Measurements from ENCODE around the gene ZNF804B.

Gene ZNF804B

DNA sequence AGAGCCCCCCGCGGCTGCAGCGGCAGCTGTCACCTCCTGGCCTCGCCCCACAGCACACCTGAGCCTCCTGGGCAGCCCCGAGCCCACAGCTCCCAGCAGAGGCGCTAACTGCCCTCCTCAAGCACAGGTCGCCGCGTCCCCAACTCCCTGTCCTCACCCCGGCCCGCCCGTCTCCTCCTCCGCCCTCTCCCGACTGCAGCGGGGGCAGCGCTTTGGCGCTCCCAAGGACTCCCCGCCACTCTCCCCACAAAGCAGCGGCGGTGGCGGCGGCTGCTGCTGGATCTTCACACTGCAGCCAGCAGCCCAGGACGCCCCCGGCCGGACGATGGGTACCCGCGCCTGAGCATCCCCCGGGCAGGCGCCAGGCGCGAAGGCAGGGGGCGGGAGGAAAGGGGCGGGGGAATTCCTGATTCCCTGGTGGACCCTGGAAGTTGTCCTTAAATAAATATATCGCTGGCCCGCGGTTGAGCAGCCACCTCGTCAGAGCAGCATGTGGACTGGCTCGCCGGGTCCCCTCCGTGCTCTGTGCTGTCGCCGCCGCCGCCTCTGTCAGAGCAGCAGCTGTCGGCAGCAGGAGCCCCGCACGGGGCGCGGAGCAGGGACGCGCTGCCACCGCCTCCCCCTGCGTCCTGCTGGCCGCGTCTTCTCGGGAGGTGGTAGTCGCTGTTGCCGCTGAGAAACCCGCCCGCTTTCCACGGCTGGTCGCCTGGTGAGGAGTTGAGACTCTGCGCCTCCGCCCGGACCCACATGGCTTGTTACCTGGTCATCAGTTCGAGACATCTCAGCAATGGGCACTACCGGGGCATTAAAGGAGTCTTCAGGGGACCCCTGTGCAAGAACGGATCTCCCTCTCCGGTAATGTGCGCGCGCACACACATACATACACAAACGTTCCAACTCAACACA is at the start of gene ZNF804B:
TSS of gene ZNF804B (plus strand) at position 471 of the 906 bp plus-strand sequence. CDS start at position 748, 277 bp downstream.
- no peak within 1 kb of the TSS for H3K9ac ChIP-seq (ENCODE audit: low read depth in 1 of 2, low read length in 2 of 2)
- H3K4me1 ChIP-seq (ENCODE audit: control insufficient read depth in 1 of 2, insufficient read depth in 2 of 2, low read length in 2 of 2) = no peaks in the 10 kb centered on the region
- H3K27ac ChIP-seq (ENCODE audit: low read depth, low read length) = no peak within 1 kb of the TSS
- no peaks in the 10 kb centered on the region for H3K36me3 ChIP-seq (ENCODE audit: control insufficient read depth in 1 of 2, insufficient read depth in 2 of 2, low read length in 2 of 2)
- H3K27me3 ChIP-seq (ENCODE audit: control insufficient read depth in 1 of 2, insufficient read depth in 2 of 2, low read length in 2 of 2) = peaks cover 14 to 34% of the 10 kb centered on the region in 2 donors
- H3K9me3 ChIP-seq (ENCODE audit: control insufficient read depth in 1 of 2, low read length in 2 of 2) = no peaks in the 10 kb centered on the region
- H3K4me3 ChIP-seq (ENCODE audit: low read depth in 1 of 2, low read length in 2 of 2) = peak within 1 kb of the TSS in 1 of 2 donors; percentile 8

DNA sequence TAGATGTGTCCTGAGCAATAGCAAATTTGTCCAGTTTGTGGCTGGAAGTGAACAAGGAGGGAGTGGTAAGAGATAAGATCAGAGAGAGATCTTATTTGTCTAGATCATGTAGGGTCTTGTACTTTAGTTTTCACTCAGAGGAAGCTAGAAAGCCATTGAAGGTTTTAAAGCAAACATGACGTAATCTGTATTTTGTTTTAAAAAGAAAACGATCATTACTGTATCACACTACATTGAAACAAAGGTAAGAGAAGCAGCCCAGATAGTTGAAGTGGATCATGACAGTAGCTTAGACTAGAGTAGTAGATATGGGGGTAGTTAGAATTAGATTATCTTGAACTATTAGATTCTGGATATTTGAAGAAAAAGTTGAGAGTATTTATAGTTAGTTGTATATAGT is 23.6 kb upstream of the ZNF804B start:
- Histone ChIP-seq H3K9me3 (ENCODE audit: control insufficient read depth in 1 of 2, low read length in 2 of 2) (no peaks in the 10 kb centered on the region), H3K4me1 (ENCODE audit: control insufficient read depth in 1 of 2, insufficient read depth in 2 of 2, low read length in 2 of 2) (no peaks in the 10 kb centered on the region), H3K9ac (ENCODE audit: low read depth in 1 of 2, low read length in 2 of 2) (no peak overlapping the region), H3K4me3 (ENCODE audit: low read depth in 1 of 2, low read length in 2 of 2) (no peak overlapping the region), H3K27ac (ENCODE audit: low read depth, low read length) (no peak overlapping the region), H3K36me3 (ENCODE audit: control insufficient read depth in 1 of 2, insufficient read depth in 2 of 2, low read length in 2 of 2) (no peaks in the 10 kb centered on the region), H3K27me3 (ENCODE audit: control insufficient read depth in 1 of 2, insufficient read depth in 2 of 2, low read length in 2 of 2) (no peaks in the 10 kb centered on the region)

DNA sequence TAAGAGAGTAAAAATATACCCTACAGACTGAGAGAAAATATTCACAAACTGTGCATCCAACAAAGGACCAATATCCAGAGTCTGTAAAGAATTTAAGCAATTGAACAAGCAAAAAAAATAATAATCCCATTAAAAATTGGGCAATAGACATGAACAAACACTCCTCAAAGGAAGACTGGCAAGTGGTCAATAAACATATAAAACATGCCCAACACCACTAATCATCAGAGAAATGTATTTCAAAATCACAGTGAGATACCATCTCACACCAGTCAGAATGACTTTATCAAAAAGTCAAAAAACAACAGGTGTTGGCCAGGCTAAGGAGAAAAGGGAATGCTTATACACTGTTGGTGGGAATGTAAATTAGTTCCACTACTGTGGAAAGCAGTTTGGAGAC is 21.9 kb upstream of the ZNF804B start:
- no peaks in the 10 kb centered on the region for H3K9me3 ChIP-seq (ENCODE audit: control insufficient read depth in 1 of 2, low read length in 2 of 2)
- no peaks in the 10 kb centered on the region for H3K4me1 ChIP-seq (ENCODE audit: control insufficient read depth in 1 of 2, insufficient read depth in 2 of 2, low read length in 2 of 2)
- H3K4me3 ChIP-seq (ENCODE audit: low read depth in 1 of 2, low read length in 2 of 2) = no peak overlapping the region
- no peak overlapping the region for H3K9ac ChIP-seq (ENCODE audit: low read depth in 1 of 2, low read length in 2 of 2)
- H3K36me3 ChIP-seq (ENCODE audit: control insufficient read depth in 1 of 2, insufficient read depth in 2 of 2, low read length in 2 of 2) = no peaks in the 10 kb centered on the region
- H3K27ac ChIP-seq (ENCODE audit: low read depth, low read length) = no peak overlapping the region
- no peaks in the 10 kb centered on the region for H3K27me3 ChIP-seq (ENCODE audit: control insufficient read depth in 1 of 2, insufficient read depth in 2 of 2, low read length in 2 of 2)

DNA sequence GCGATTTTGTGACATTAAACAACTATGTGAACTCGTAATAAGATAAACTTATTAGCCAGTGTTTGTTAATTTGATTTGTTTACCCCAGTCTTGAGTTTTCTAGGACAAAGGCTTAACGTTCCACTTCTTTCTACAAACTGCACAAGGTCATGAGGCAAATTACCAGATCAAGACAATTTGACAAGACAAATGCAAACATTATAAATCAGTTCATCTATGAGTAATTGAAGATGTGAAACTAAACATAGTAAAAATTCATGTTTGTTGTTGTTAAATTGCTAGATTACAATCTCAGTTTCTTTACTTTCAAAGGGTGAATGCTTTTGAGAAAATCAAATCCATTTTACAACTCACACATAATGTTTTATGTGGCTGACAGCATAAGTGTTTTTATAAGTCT is 13.4 kb upstream of the ZNF804B start:
- Histone ChIP-seq H3K27me3 (ENCODE audit: control insufficient read depth in 1 of 2, insufficient read depth in 2 of 2, low read length in 2 of 2) (no peaks in the 10 kb centered on the region), H3K27ac (ENCODE audit: low read depth, low read length) (no peak overlapping the region), H3K4me3 (ENCODE audit: low read depth in 1 of 2, low read length in 2 of 2) (no peak overlapping the region), H3K36me3 (ENCODE audit: control insufficient read depth in 1 of 2, insufficient read depth in 2 of 2, low read length in 2 of 2) (no peaks in the 10 kb centered on the region), H3K9me3 (ENCODE audit: control insufficient read depth in 1 of 2, low read length in 2 of 2) (no peaks in the 10 kb centered on the region), H3K9ac (ENCODE audit: low read depth in 1 of 2, low read length in 2 of 2) (no peak overlapping the region), H3K4me1 (ENCODE audit: control insufficient read depth in 1 of 2, insufficient read depth in 2 of 2, low read length in 2 of 2) (no peaks in the 10 kb centered on the region)

DNA sequence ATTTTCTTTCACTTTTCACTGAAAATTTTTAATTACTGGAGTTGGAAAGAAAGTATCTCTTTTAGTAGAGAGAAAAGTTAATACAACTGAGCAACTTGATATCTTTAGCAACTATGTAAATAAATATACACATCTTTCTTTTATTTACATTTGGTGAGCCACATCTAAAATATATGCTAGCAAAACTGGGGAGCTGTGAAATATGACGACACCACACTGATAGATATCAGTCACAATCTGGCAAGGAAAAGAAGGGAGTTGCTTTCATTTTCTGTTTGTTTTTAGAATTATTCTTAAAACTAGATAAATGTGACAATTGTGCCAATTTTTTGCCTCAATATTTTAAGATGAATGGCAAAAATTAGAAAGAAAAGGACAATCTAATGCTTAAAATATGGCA is 2.7 kb upstream of the ZNF804B start:
- Histone ChIP-seq H3K4me1 (ENCODE audit: control insufficient read depth in 1 of 2, insufficient read depth in 2 of 2, low read length in 2 of 2) (no peaks in the 10 kb centered on the region), H3K4me3 (ENCODE audit: low read depth in 1 of 2, low read length in 2 of 2) (no peak overlapping the region), H3K27ac (ENCODE audit: low read depth, low read length) (no peak overlapping the region), H3K9me3 (ENCODE audit: control insufficient read depth in 1 of 2, low read length in 2 of 2) (no peaks in the 10 kb centered on the region), H3K36me3 (ENCODE audit: control insufficient read depth in 1 of 2, insufficient read depth in 2 of 2, low read length in 2 of 2) (no peaks in the 10 kb centered on the region), H3K9ac (ENCODE audit: low read depth in 1 of 2, low read length in 2 of 2) (no peak overlapping the region), H3K27me3 (ENCODE audit: control insufficient read depth in 1 of 2, insufficient read depth in 2 of 2, low read length in 2 of 2) (peaks cover 14 to 33% of the 10 kb centered on the region in 2 donors)

DNA sequence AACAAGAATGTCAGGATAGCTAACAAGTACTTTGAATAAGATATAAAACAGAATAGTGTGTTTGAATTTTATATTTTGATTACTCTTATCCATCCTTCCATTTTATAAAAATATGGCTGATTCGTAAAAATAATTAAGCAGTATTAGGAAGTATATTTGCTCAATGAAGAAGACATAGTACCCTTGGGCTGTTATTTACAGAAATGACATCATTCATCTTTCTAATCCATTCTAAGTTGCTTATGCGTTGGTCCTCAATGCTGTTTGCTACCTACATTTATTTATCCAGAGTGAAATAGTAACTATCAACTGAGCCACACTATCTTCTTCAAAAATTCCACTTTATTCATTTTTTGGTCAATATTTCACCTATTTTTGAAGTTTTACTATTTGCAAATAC is 2.1 kb upstream of the ZNF804B start:
- no peaks in the 10 kb centered on the region for H3K4me1 ChIP-seq (ENCODE audit: control insufficient read depth in 1 of 2, insufficient read depth in 2 of 2, low read length in 2 of 2)
- H3K36me3 ChIP-seq (ENCODE audit: control insufficient read depth in 1 of 2, insufficient read depth in 2 of 2, low read length in 2 of 2) = no peaks in the 10 kb centered on the region
- H3K9ac ChIP-seq (ENCODE audit: low read depth in 1 of 2, low read length in 2 of 2) = no peak overlapping the region
- H3K27ac ChIP-seq (ENCODE audit: low read depth, low read length) = no peak overlapping the region
- H3K9me3 ChIP-seq (ENCODE audit: control insufficient read depth in 1 of 2, low read length in 2 of 2) = no peaks in the 10 kb centered on the region
- no peak overlapping the region for H3K4me3 ChIP-seq (ENCODE audit: low read depth in 1 of 2, low read length in 2 of 2)
- H3K27me3 ChIP-seq (ENCODE audit: control insufficient read depth in 1 of 2, insufficient read depth in 2 of 2, low read length in 2 of 2) = peaks cover 14 to 34% of the 10 kb centered on the region in 2 donors

DNA sequence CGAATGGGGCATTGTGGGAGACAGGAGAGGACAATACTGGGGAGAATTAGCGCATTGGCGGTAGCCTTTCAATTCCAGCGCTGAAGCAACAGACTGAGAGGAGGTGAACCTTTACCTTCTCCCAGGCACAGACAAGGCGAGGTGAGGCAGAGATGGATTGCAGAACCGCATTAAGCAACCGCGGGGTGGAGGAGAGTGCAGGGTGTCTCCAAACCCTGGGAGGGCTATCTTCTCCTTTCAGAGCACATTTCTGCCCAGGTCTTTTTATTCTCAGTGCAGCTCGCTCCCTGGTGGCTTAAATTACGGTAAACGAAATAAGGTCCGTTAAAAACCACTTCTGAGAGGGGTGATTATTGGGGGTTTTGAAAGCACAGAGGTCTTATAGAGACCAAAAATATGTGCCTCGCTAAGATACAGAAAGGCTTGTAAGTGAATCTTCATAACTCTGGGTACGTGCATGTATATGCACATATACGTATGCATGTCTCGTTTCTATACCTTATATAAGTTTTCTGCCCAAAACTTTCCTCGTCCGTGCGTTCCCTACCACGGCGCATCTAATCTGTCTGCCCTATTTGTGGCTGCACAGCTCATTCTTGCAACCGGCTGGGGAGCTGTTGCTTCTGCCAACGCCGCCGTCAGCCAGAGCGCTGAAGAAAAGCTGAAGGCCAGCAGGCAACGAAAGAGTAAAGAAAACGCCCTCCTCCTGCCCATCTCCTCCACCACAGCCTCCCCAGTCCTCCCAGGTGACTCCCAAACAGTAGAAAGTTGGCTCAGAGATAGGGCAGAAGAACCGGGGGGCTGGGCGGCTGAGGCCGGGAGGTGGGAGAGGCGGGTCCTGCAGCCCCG is 895 bp upstream of the ZNF804B start:
- no peaks in the 10 kb centered on the region for H3K36me3 ChIP-seq (ENCODE audit: control insufficient read depth in 1 of 2, insufficient read depth in 2 of 2, low read length in 2 of 2)
- H3K9ac ChIP-seq (ENCODE audit: low read depth in 1 of 2, low read length in 2 of 2) = no peak overlapping the region
- H3K4me1 ChIP-seq (ENCODE audit: control insufficient read depth in 1 of 2, insufficient read depth in 2 of 2, low read length in 2 of 2) = no peaks in the 10 kb centered on the region
- H3K27me3 ChIP-seq (ENCODE audit: control insufficient read depth in 1 of 2, insufficient read depth in 2 of 2, low read length in 2 of 2) = peaks cover 14 to 34% of the 10 kb centered on the region in 2 donors
- H3K4me3 ChIP-seq (ENCODE audit: low read depth in 1 of 2, low read length in 2 of 2) = peak overlapping the region in 1 of 2 donors; percentile 8
- no peaks in the 10 kb centered on the region for H3K9me3 ChIP-seq (ENCODE audit: control insufficient read depth in 1 of 2, low read length in 2 of 2)
- H3K27ac ChIP-seq (ENCODE audit: low read depth, low read length) = no peak overlapping the region

DNA sequence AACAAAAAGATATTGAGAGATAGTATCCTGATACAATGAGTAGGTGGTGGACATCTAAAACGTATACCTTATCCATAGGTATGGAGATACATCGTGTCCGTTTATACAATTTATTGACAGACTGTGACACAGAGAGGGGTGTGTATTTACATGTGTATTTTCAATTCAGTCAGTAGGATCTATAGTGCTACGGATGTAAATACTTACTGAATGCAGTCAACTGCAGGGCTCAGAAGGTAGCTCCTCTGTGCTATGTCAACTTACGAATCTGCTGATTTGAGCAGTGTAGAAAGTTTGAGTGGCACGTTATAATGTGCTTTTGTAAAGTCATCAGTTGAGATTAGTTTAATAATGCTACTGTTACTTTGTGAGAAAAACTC is 626 bp downstream of the ZNF804B start:
- Histone ChIP-seq H3K27ac (ENCODE audit: low read depth, low read length) (no peak overlapping the region), H3K9me3 (ENCODE audit: control insufficient read depth in 1 of 2, low read length in 2 of 2) (no peaks in the 10 kb centered on the region), H3K4me3 (ENCODE audit: low read depth in 1 of 2, low read length in 2 of 2) (no peak overlapping the region), H3K36me3 (ENCODE audit: control insufficient read depth in 1 of 2, insufficient read depth in 2 of 2, low read length in 2 of 2) (no peaks in the 10 kb centered on the region), H3K4me1 (ENCODE audit: control insufficient read depth in 1 of 2, insufficient read depth in 2 of 2, low read length in 2 of 2) (no peaks in the 10 kb centered on the region), H3K9ac (ENCODE audit: low read depth in 1 of 2, low read length in 2 of 2) (no peak overlapping the region), H3K27me3 (ENCODE audit: control insufficient read depth in 1 of 2, insufficient read depth in 2 of 2, low read length in 2 of 2) (peaks cover 14 to 34% of the 10 kb centered on the region in 2 donors)

DNA sequence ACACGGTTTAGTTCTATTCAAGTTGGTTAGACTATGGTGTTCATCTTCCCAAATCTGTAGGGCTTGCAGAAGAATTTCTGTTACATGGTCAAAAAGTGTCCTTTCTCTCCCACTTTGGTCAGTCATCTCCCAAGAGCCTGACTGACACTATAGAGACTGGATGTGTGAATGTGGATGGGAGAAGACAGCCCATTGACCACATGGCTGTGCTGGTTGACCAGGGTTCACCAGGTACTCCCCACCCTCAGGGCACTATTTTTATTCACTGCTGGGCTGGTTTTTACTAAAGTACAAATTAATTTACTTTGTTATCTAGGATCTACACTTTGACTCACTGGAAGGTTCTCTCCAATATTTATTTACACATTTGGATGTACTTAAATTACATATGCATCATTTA is 2.3 kb downstream of the ZNF804B start:
- Histone ChIP-seq H3K9ac (ENCODE audit: low read depth in 1 of 2, low read length in 2 of 2) (no peak overlapping the region), H3K36me3 (ENCODE audit: control insufficient read depth in 1 of 2, insufficient read depth in 2 of 2, low read length in 2 of 2) (no peaks in the 10 kb centered on the region), H3K27me3 (ENCODE audit: control insufficient read depth in 1 of 2, insufficient read depth in 2 of 2, low read length in 2 of 2) (peaks cover 14 to 34% of the 10 kb centered on the region in 2 donors), H3K4me3 (ENCODE audit: low read depth in 1 of 2, low read length in 2 of 2) (no peak overlapping the region), H3K9me3 (ENCODE audit: control insufficient read depth in 1 of 2, low read length in 2 of 2) (no peaks in the 10 kb centered on the region), H3K4me1 (ENCODE audit: control insufficient read depth in 1 of 2, insufficient read depth in 2 of 2, low read length in 2 of 2) (no peaks in the 10 kb centered on the region), H3K27ac (ENCODE audit: low read depth, low read length) (no peak overlapping the region)

DNA sequence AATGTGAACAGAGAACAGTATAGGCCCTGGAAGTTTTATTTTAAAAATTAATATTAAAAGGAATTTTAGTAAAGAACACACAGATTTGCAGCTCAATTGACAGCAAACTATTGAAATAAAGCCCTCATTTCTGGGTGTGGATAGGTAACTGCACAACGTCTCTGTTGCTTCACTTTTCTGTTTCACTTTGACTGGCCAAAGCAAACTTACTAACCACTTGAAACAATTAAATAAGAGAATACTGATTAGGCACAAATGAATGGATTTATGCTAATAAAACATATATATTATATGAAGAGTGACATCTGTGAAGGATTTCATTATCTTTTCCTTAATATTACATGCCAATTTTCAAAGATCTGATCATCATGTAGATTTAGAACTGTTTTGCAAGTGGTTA is 11.9 kb downstream of the ZNF804B start:
- no peaks in the 10 kb centered on the region for H3K9me3 ChIP-seq (ENCODE audit: control insufficient read depth in 1 of 2, low read length in 2 of 2)
- no peak overlapping the region for H3K27ac ChIP-seq (ENCODE audit: low read depth, low read length)
- no peak overlapping the region for H3K9ac ChIP-seq (ENCODE audit: low read depth in 1 of 2, low read length in 2 of 2)

More for the DNA sequence above, 11.9 kb downstream of the ZNF804B start:
- no peak overlapping the region for H3K4me3 ChIP-seq (ENCODE audit: low read depth in 1 of 2, low read length in 2 of 2)
- no peaks in the 10 kb centered on the region for H3K36me3 ChIP-seq (ENCODE audit: control insufficient read depth in 1 of 2, insufficient read depth in 2 of 2, low read length in 2 of 2)
- no peaks in the 10 kb centered on the region for H3K27me3 ChIP-seq (ENCODE audit: control insufficient read depth in 1 of 2, insufficient read depth in 2 of 2, low read length in 2 of 2)
- H3K4me1 ChIP-seq (ENCODE audit: control insufficient read depth in 1 of 2, insufficient read depth in 2 of 2, low read length in 2 of 2) = no peaks in the 10 kb centered on the region
